DND-41 (cell line): Measurements from ENCODE around the gene MGAT2.
"Not testable (repeated sequence)": the region's sequence is repeated elsewhere in the genome, so short reads cannot be mapped to it uniquely, and the experiment has no call there.

Experiments
- ATAC-seq: fragments of 200-7000 bp; cut with Tn5 transposase; 3 replicates; pipeline ENCODE4 v1.9.1; 2021; ENCODE audit warnings: low read depth; ENCODE audit not compliant: insufficient read depth
- DNase-seq: peaks from one replicate; pipeline ENCODE4 v3.0.0-alpha.2; 2020
- H2AFZ ChIP-seq: 2 replicates; pipeline ENCODE4 v1.6.0; 2012; ENCODE audit warnings: low read depth, low read length
- H3K27ac ChIP-seq: 2 replicates; pipeline ENCODE4 v1.5.1; 2012; ENCODE audit warnings: low read length, inconsistent platforms
- H3K27me3 ChIP-seq: fragments of 200-600 bp; sonication (generic); 2 replicates; pipeline ENCODE4 v1.6.0; 2012; ENCODE audit warnings: low read length, mild to moderate bottlenecking, inconsistent platforms; ENCODE audit not compliant: insufficient read depth, poor library complexity
- H3K36me3 ChIP-seq: 2 replicates; pipeline ENCODE4 v1.5.1; 2012; ENCODE audit warnings: low read length, inconsistent platforms; ENCODE audit not compliant: insufficient read depth
- H3K4me1 ChIP-seq: 2 replicates; pipeline ENCODE4 v1.5.1; 2012; ENCODE audit warnings: mild to moderate bottlenecking, low read length; ENCODE audit not compliant: insufficient read depth
- H3K4me2 ChIP-seq: 2 replicates; pipeline ENCODE4 v1.6.0; 2012; ENCODE audit warnings: mild to moderate bottlenecking, moderate library complexity, low read length, inconsistent platforms; ENCODE audit not compliant: insufficient read depth
- H3K4me3 ChIP-seq, 2 experiments: fragments of 200-600 bp in 1 of 2; shearing (Covaris generic) in 1 of 2; 2 replicates each; pipeline ENCODE4 v1.5.1; 2012 to 2016; ENCODE audit warnings: inconsistent platforms in 2 of 2, low read length in 2 of 2, mild to moderate bottlenecking in 2 of 2, low read depth in 1 of 2, moderate library complexity in 1 of 2
- H3K79me2 ChIP-seq: 2 replicates; pipeline ENCODE4 v1.6.0; 2012; ENCODE audit warnings: low read length, inconsistent platforms; ENCODE audit not compliant: insufficient read depth
- H3K9ac ChIP-seq: 2 replicates; pipeline ENCODE4 v1.6.0; 2012; ENCODE audit warnings: low read depth, mild to moderate bottlenecking, inconsistent platforms, low read length, moderate library complexity
- H3K9me3 ChIP-seq: 2 replicates; pipeline ENCODE4 v1.5.1; 2012; ENCODE audit warnings: low read length, moderate library complexity, mild to moderate bottlenecking, inconsistent platforms; ENCODE audit not compliant: insufficient read depth, severe bottlenecking
- H4K20me1 ChIP-seq: 2 replicates; pipeline ENCODE4 v1.6.0; 2012; ENCODE audit warnings: low read length; ENCODE audit not compliant: insufficient read depth
- CTCF ChIP-seq: IDR thresholded peaks from 2 replicates; pipeline ENCODE4 v1.5.1; 2012; ENCODE audit warnings: borderline replicate concordance, low read length, moderate library complexity, mild to moderate bottlenecking; ENCODE audit not compliant: poor library complexity, severe bottlenecking; ENCODE audit errors: extremely low read depth
- EZH2 ChIP-seq: IDR thresholded peaks from 3 replicates; pipeline ENCODE4 v1.6.1; 2012; ENCODE audit warnings: borderline replicate concordance, low read depth, mild to moderate bottlenecking, moderate library complexity, low read length, inconsistent platforms; ENCODE audit not compliant: severe bottlenecking

The MGAT2 gene

GRCh38 chr14:49583629-49584028 lies 37.0 kb upstream of the MGAT2 start:
- Histone ChIP-seq H3K4me2 (peak overlapping the region; percentile 92), H3K9me3 (no peaks in the 10 kb centered on the region), H3K9ac (no peak overlapping the region), H2AFZ (no peak overlapping the region), H3K79me2 (peaks cover 73% of the 10 kb centered on the region), H3K27me3 (no peaks in the 10 kb centered on the region), H4K20me1 (peaks cover 59% of the 10 kb centered on the region), H3K36me3 (peaks cover 48% of the 10 kb centered on the region), H3K4me3 (peak overlapping the region in 1 of 2 experiments; percentile 87; a peak in 1 of 4 replicates), H3K4me1 (peaks cover 43% of the 10 kb centered on the region), H3K27ac (no peak overlapping the region)
- TF ChIP-seq EZH2 (no peak), CTCF (no peak)
- ATAC-seq: no peak
- no peak for DNase-seq

GRCh38 chr14:49584058-49584457 lies 36.5 kb upstream of the MGAT2 start:
- peak overlapping the region; percentile 87 to 98; a peak in 3 of 4 replicates for H3K4me3 ChIP-seq

GRCh38 chr14:49584981-49585640 lies 35.5 kb upstream of the MGAT2 start:
- peaks cover 43% of the 10 kb centered on the region for H3K4me1 ChIP-seq
- H3K4me3 ChIP-seq: peak overlapping the region; percentile 87 to 98
- H2AFZ ChIP-seq, H3K27me3 ChIP-seq, ATAC-seq, H3K9me3 ChIP-seq: not testable (repeated sequence)
- H3K79me2 ChIP-seq: peaks cover 60% of the 10 kb centered on the region
- H3K9ac ChIP-seq: peak overlapping the region; percentile 91
- peak; percentile 29 for DNase-seq
- peak overlapping the region; percentile 92 for H3K4me2 ChIP-seq
- H3K27ac ChIP-seq: peak overlapping the region; percentile 98
- H3K36me3 ChIP-seq: peaks cover 36% of the 10 kb centered on the region
- H4K20me1 ChIP-seq: peaks cover 47% of the 10 kb centered on the region

More at GRCh38 chr14:49584058-49584457, 36.5 kb upstream of the MGAT2 start:
- TF ChIP-seq EZH2 (no peak), CTCF (no peak)
- H3K27ac ChIP-seq: no peak overlapping the region; the same call in 1 of the 2 replicates
- peaks cover 43% of the 10 kb centered on the region for H3K4me1 ChIP-seq
- H2AFZ ChIP-seq: no peak overlapping the region
- peaks cover 70% of the 10 kb centered on the region for H3K79me2 ChIP-seq
- no peaks in the 10 kb centered on the region for H3K9me3 ChIP-seq
- H4K20me1 ChIP-seq: peaks cover 56% of the 10 kb centered on the region
- H3K4me2 ChIP-seq: peak overlapping the region; percentile 92
- H3K27me3 ChIP-seq: no peaks in the 10 kb centered on the region
- DNase-seq (no peak), ATAC-seq (no peak)
- H3K36me3 ChIP-seq: peaks cover 45% of the 10 kb centered on the region
- peak overlapping the region; percentile 91 for H3K9ac ChIP-seq

- Histone ChIP-seq H3K4me3 (peak within 1 kb of the TSS; percentile 87 to 98), H3K9me3 (no peaks in the 10 kb centered on the region), H2AFZ (peak within 1 kb of the TSS; percentile 82), H3K27me3 (no peaks in the 10 kb centered on the region), H3K4me2 (peak within 1 kb of the TSS; percentile 92), H4K20me1 (peaks cover 43% of the 10 kb centered on the region), H3K79me2 (peaks cover 52% of the 10 kb centered on the region), H3K36me3 (peaks cover 36% of the 10 kb centered on the region), H3K27ac (peak within 1 kb of the TSS; percentile 98), H3K9ac (peak within 1 kb of the TSS; percentile 91), H3K4me1 (peaks cover 43% of the 10 kb centered on the region)
- TF ChIP-seq EZH2 (no peak), CTCF (no peak)
- DNase-seq (peak; percentile 99), ATAC-seq (peak; percentile 87)
These were observed 34.6 kb upstream of the MGAT2 start, which contains the start of gene RPS29 for GRCh38 chr14:49585803-49586672. TSS of gene RPS29 (minus strand) at chr14:49586380. CDS start at chr14:49586346, 34 bp downstream.
